Measurements from ENCODE around the gene PLCL2. TPM values are rescaled to one million over a fixed set of nuclear protein-coding genes. Genes with fewer than 3 reads are reported as not detected.

PLCL2 gene
- total and polyA plus RNA-seq, 2 donors (not counting 3 experiments of a cell fraction or from before 2014, with no cell fraction given) = 2.3 to 10.7 TPM

- intact Hi-C loops (cut with micrococcal nuclease) (no loop called here), dilution Hi-C loops (cut with MboI; ENCODE audit: extremely low pct_ligation_motif_present, low sequenced_read_pairs) (no loop called here)
- no TSS peak for BruUV-seq (replicated peaks)
- Histone ChIP-seq H3K9me1 (replicated peaks; ENCODE audit: control insufficient read depth, extremely low read depth, insufficient read depth, low read length) (no peaks in the 10 kb centered on the region), H3K4me3 (replicated peaks in 1 of 3; ENCODE audit: insufficient read depth in 1 of 3, low read depth in 1 of 3, low read length in 3 of 3) (no peak overlapping the region), H3K4me2 (ENCODE audit: insufficient read depth, low read length) (no peak overlapping the region), H3K27ac (ENCODE audit: insufficient read depth, low read depth, low read length) (no peak overlapping the region), H3K4me1 (ENCODE audit: control insufficient read depth, extremely low read depth, insufficient read depth, low read length) (peaks cover 37% of the 10 kb centered on the region), H3K9me3 (replicated peaks; ENCODE audit: control insufficient read depth, insufficient read depth, low read length) (no peaks in the 10 kb centered on the region), H3K79me2 (ENCODE audit: control insufficient read depth, insufficient read depth, low read length) (peaks cover 3% of the 10 kb centered on the region), H3K9ac (replicated peaks; ENCODE audit: extremely low read depth, insufficient read depth, low read length) (no peak overlapping the region), H2AFZ (ENCODE audit: low read depth, low read length) (no peak overlapping the region), H3K36me3 (ENCODE audit: control insufficient read depth in 2 of 2, extremely low read depth in 1 of 2, insufficient read depth in 2 of 2, low read length in 2 of 2) (no peaks in the 10 kb centered on the region), H3K27me3 (ENCODE audit: control insufficient read depth in 2 of 2, insufficient read depth in 2 of 2, low read length in 2 of 2) (no peaks in the 10 kb centered on the region), H4K20me1 (replicated peaks; ENCODE audit: control insufficient read depth, extremely low read depth, insufficient read depth, low read length) (peaks cover 3% of the 10 kb centered on the region)
- TF ChIP-seq EZH2 (IDR thresholded peaks at IDR 0.05; ENCODE audit: borderline replicate concordance, low read depth, low read length, severe bottlenecking) = no peak
- no peak for TF ChIP-seq JUN (IDR thresholded peaks at IDR 0.05; ENCODE audit: borderline replicate concordance, insufficient read depth, insufficient read length, low read depth)
- POLR2A ChIA-PET = no interaction called here
- CTCF ChIA-PET = no interaction called here
- FAIRE-seq = no peak
- no peak for DNase-seq (ENCODE audit: low read depth, low spot score)
Observed at GRCh38 chr3:16912400-16913263, 27.9 kb downstream of the PLCL2 start.

- Histone ChIP-seq H3K4me2 (ENCODE audit: insufficient read depth, low read length) (no peak overlapping the region), H3K27me3 (ENCODE audit: control insufficient read depth in 2 of 2, insufficient read depth in 2 of 2, low read length in 2 of 2) (no peaks in the 10 kb centered on the region), H3K36me3 (ENCODE audit: control insufficient read depth in 2 of 2, extremely low read depth in 1 of 2, insufficient read depth in 2 of 2, low read length in 2 of 2) (no peaks in the 10 kb centered on the region), H3K9me1 (replicated peaks; ENCODE audit: control insufficient read depth, extremely low read depth, insufficient read depth, low read length) (no peaks in the 10 kb centered on the region), H3K4me3 (replicated peaks in 1 of 3; ENCODE audit: insufficient read depth in 1 of 3, low read depth in 1 of 3, low read length in 3 of 3) (no peak overlapping the region), H2AFZ (ENCODE audit: low read depth, low read length) (no peak overlapping the region), H4K20me1 (replicated peaks; ENCODE audit: control insufficient read depth, extremely low read depth, insufficient read depth, low read length) (peaks cover 3% of the 10 kb centered on the region), H3K9me3 (replicated peaks; ENCODE audit: control insufficient read depth, insufficient read depth, low read length) (no peaks in the 10 kb centered on the region), H3K27ac (ENCODE audit: insufficient read depth, low read depth, low read length) (no peak overlapping the region), H3K79me2 (ENCODE audit: control insufficient read depth, insufficient read depth, low read length) (peaks cover 3% of the 10 kb centered on the region), H3K4me1 (ENCODE audit: control insufficient read depth, extremely low read depth, insufficient read depth, low read length) (peaks cover 32% of the 10 kb centered on the region), H3K9ac (replicated peaks; ENCODE audit: extremely low read depth, insufficient read depth, low read length) (no peak overlapping the region)
- dilution Hi-C loops (cut with MboI; ENCODE audit: extremely low pct_ligation_motif_present, low sequenced_read_pairs) = no loop called here
- BruUV-seq (replicated peaks) = no TSS peak
- POLR2A ChIA-PET = no interaction called here
- no peak for TF ChIP-seq POLR2AphosphoS5 (IDR thresholded peaks at IDR 0.05; ENCODE audit: insufficient read depth, low read depth, low read length)
- TF ChIP-seq JUN (IDR thresholded peaks at IDR 0.05; ENCODE audit: borderline replicate concordance, insufficient read depth, insufficient read length, low read depth) = no peak
- intact Hi-C loops (cut with micrococcal nuclease) = no loop called here
- FAIRE-seq (no peak), DNase-seq (ENCODE audit: low read depth, low spot score) (no peak)
- CTCF ChIA-PET = no interaction called here
Observed at GRCh38 chr3:16913264-16913580, 28.5 kb downstream of the PLCL2 start.
